ENCODE results near the gene RPL7L1. TPM values are rescaled to one million over a fixed set of nuclear protein-coding genes. Genes with fewer than 3 reads are reported as not detected.

The RPL7L1 gene
- total RNA-seq, 1 experiment from 2014 or later: 183 TPM

- BruUV-seq (replicated peaks): no TSS peak
- ChIA-PET CTCF (no interaction called here), POLR2A (ENCODE audit: low non-redundant PET) (no interaction called here)
- Histone ChIP-seq H3K27me3 (replicated peaks; ENCODE audit: insufficient read depth, low read depth, low read length, poor library complexity) (no peaks in the 10 kb centered on the region), H3K36me3 (ENCODE audit: insufficient read depth, low read length, poor library complexity, severe bottlenecking) (no peaks in the 10 kb centered on the region), H3K4me3 (ENCODE audit: low read depth, low read length, poor library complexity, severe bottlenecking) (no peak overlapping the region), H3K27ac (ENCODE audit: low read depth, low read length, poor library complexity, severe bottlenecking) (no peak overlapping the region), H3K4me1 (ENCODE audit: insufficient read depth, low read length, poor library complexity, severe bottlenecking) (no peaks in the 10 kb centered on the region), H3K9me3 (ENCODE audit: low read depth, low read length, poor library complexity, severe bottlenecking) (no peaks in the 10 kb centered on the region)
- no peak for TF ChIP-seq EZH2 (IDR thresholded peaks at IDR 0.05; ENCODE audit: borderline replicate concordance, low read depth, low read length, poor library complexity, severe bottlenecking)
- TF ChIP-seq, protein P1, sequence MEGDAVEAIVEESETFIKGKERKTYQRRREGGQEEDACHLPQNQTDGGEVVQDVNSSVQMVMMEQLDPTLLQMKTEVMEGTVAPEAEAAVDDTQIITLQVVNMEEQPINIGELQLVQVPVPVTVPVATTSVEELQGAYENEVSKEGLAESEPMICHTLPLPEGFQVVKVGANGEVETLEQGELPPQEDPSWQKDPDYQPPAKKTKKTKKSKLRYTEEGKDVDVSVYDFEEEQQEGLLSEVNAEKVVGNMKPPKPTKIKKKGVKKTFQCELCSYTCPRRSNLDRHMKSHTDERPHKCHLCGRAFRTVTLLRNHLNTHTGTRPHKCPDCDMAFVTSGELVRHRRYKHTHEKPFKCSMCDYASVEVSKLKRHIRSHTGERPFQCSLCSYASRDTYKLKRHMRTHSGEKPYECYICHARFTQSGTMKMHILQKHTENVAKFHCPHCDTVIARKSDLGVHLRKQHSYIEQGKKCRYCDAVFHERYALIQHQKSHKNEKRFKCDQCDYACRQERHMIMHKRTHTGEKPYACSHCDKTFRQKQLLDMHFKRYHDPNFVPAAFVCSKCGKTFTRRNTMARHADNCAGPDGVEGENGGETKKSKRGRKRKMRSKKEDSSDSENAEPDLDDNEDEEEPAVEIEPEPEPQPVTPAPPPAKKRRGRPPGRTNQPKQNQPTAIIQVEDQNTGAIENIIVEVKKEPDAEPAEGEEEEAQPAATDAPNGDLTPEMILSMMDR (conservative IDR thresholded peaks at IDR 0.05; ENCODE audit: low read depth, low read length): no peak
- intact Hi-C loops (cut with micrococcal nuclease; ENCODE audit: unreplicated experiment): no loop called here
- DNase-seq (ENCODE audit: low spot score): no peak
Measured at GRCh38 chr6:42916288-42916687, 36.9 kb downstream of the RPL7L1 start.

DNA sequence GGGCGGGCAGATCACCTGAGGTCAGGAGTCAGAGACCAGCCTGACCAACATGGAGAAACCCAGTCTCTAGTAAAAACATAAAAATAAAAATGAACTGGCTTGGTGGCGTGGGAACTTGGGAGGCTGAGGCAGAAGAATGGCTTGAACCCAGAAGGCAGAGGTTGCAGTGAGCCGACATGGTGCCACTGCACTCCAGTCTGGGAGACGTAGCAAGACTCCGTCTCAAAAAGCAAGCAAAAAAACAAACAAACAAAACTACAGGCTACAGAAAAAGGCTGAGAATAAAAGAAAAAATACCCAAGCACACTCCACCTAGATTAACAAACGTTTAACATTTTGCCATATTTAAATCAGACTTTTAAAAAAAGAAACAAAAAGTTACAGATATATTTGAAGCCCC, 42.4 kb downstream of the RPL7L1 start:
- no peak for DNase-seq (ENCODE audit: low spot score)
- intact Hi-C loops (cut with micrococcal nuclease; ENCODE audit: unreplicated experiment): no loop called here
- H3K9me3 ChIP-seq (ENCODE audit: low read depth, low read length, poor library complexity, severe bottlenecking): no peaks in the 10 kb centered on the region
- H3K4me3 ChIP-seq (ENCODE audit: low read depth, low read length, poor library complexity, severe bottlenecking): no peak overlapping the region
- no peak overlapping the region for H3K27ac ChIP-seq (ENCODE audit: low read depth, low read length, poor library complexity, severe bottlenecking)
- TF ChIP-seq, protein P1 (conservative IDR thresholded peaks at IDR 0.05; ENCODE audit: low read depth, low read length): no peak
- TF ChIP-seq EZH2 (IDR thresholded peaks at IDR 0.05; ENCODE audit: borderline replicate concordance, low read depth, low read length, poor library complexity, severe bottlenecking): no peak
- H3K4me1 ChIP-seq (ENCODE audit: insufficient read depth, low read length, poor library complexity, severe bottlenecking): no peaks in the 10 kb centered on the region
- POLR2A ChIA-PET (ENCODE audit: low non-redundant PET): no interaction called here
- no peaks in the 10 kb centered on the region for H3K27me3 ChIP-seq (replicated peaks; ENCODE audit: insufficient read depth, low read depth, low read length, poor library complexity)
- no TSS peak for BruUV-seq (replicated peaks)
- CTCF ChIA-PET: no interaction called here
- H3K36me3 ChIP-seq (ENCODE audit: insufficient read depth, low read length, poor library complexity, severe bottlenecking): no peaks in the 10 kb centered on the region

DNA sequence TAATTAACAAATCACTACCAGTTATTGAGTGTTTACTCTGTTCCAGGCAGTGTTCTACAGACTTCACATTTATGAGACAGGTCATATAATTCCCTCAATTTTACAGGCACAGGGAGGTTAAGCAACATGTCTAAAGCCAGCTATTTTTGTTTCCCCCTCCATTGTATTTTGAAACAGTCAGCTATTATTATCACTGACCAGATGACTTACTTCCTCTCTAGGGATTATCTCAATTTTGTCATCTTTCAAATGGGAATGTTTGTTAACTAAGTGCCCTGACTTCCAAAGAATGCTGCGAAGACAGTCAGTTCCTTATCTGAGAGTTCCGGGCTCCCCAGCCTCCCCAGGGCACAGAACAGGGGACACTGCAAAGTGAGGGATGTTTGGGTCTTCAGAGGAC, 44.2 kb downstream of the RPL7L1 start:
- peaks cover 4% of the 10 kb centered on the region for H3K4me1 ChIP-seq (ENCODE audit: insufficient read depth, low read length, poor library complexity, severe bottlenecking)
- H3K27me3 ChIP-seq (replicated peaks; ENCODE audit: insufficient read depth, low read depth, low read length, poor library complexity): no peaks in the 10 kb centered on the region
- no peaks in the 10 kb centered on the region for H3K36me3 ChIP-seq (ENCODE audit: insufficient read depth, low read length, poor library complexity, severe bottlenecking)
- H3K27ac ChIP-seq (ENCODE audit: low read depth, low read length, poor library complexity, severe bottlenecking): no peak overlapping the region
- CTCF ChIA-PET: no interaction called here
- intact Hi-C loops (cut with micrococcal nuclease; ENCODE audit: unreplicated experiment): no loop called here
- no peak overlapping the region for H3K4me3 ChIP-seq (ENCODE audit: low read depth, low read length, poor library complexity, severe bottlenecking)
- DNase-seq (ENCODE audit: low spot score): no peak
- BruUV-seq (replicated peaks): no TSS peak
- no peaks in the 10 kb centered on the region for H3K9me3 ChIP-seq (ENCODE audit: low read depth, low read length, poor library complexity, severe bottlenecking)
- no peak for TF ChIP-seq EZH2 (IDR thresholded peaks at IDR 0.05; ENCODE audit: borderline replicate concordance, low read depth, low read length, poor library complexity, severe bottlenecking)
- TF ChIP-seq, protein P1 (conservative IDR thresholded peaks at IDR 0.05; ENCODE audit: low read depth, low read length): no peak
- POLR2A ChIA-PET (ENCODE audit: low non-redundant PET): no interaction called here

All from A673 (cell line).